Vagina (tissue), 2 donors: ENCODE results near the gene DNAJC9.

Experiments
- CTCF ChIP-seq, 3 experiments: fragments of 450-650 bp in 2 of 3; fragments of 200-600 bp in 1 of 3; sonication (generic) in 1 of 3; IDR thresholded peaks; one replicate each; pipeline ENCODE4 v1.5.1; 2017 to 2019; ENCODE audit warnings: antibody characterized with exemption in 3 of 3, mild to moderate bottlenecking in 2 of 3, moderate library complexity in 2 of 3
- POLR2A ChIP-seq, 2 donors: fragments of 450-650 bp; IDR thresholded peaks; one replicate each; pipeline ENCODE4 v1.6.1; 2017; ENCODE audit warnings: antibody characterized with exemption in 2 of 2, mild to moderate bottlenecking in 2 of 2, moderate library complexity in 2 of 2

DNA sequence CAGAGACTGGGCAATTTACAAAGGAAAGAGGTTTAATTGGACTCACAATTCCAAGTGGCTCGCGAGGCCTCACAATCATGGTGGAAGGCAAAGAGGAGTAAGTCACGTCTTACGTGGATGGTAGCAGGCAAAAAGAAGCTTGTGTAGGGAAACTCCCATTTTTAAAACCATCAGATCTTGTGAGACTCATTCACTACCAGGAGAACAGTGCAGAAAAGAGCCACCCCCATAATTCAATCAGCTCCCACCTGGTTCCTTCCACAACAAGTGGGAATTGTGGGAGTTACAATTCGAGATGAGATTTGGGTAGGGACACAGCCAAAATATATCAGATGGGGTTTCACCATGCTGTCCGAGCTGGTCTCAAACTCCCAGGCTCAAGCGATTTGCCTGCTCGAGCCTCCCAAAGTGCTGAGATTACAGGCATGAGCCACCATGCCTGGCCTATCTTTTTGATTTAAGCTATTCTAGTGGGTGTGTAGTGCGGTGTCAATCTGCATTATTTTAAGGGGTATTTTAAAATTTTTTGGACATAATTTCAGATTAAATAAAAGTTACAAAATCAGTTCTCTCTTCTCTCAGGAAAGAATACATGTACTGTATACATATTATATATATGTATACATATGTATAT lies 14.4 kb upstream of the DNAJC9 start:
- TF ChIP-seq CTCF (IDR thresholded peaks at IDR 0.05) (no peak), POLR2A (IDR thresholded peaks at IDR 0.05) (no peak)
